Astrocyte of the spinal cord (primary cell): ENCODE measurements around the gene DMC1.

Experiments
- DNase-seq: peaks from one replicate; pipeline ENCODE4 v3.0.0; 2011; ENCODE audit warnings: low read depth, low spot score
- H3K4me3 ChIP-seq: 2 replicates; pipeline ENCODE4 v1.5.1; 2011; ENCODE audit warnings: low read depth, mild to moderate bottlenecking, low read length, moderate library complexity
- in situ Hi-C: cut with HindIII; loops from 2 replicates; pipeline ENCODE4 v1.10.0; 2017; ENCODE audit warnings: low sequenced_read_pairs
- TF ChIP-seq, protein P1 (sequence below): IDR thresholded peaks from 2 replicates; pipeline ENCODE4 v1.5.1; 2012; ENCODE audit warnings: low read depth, mild to moderate bottlenecking, low read length, inconsistent platforms

Gene DMC1

DNA sequence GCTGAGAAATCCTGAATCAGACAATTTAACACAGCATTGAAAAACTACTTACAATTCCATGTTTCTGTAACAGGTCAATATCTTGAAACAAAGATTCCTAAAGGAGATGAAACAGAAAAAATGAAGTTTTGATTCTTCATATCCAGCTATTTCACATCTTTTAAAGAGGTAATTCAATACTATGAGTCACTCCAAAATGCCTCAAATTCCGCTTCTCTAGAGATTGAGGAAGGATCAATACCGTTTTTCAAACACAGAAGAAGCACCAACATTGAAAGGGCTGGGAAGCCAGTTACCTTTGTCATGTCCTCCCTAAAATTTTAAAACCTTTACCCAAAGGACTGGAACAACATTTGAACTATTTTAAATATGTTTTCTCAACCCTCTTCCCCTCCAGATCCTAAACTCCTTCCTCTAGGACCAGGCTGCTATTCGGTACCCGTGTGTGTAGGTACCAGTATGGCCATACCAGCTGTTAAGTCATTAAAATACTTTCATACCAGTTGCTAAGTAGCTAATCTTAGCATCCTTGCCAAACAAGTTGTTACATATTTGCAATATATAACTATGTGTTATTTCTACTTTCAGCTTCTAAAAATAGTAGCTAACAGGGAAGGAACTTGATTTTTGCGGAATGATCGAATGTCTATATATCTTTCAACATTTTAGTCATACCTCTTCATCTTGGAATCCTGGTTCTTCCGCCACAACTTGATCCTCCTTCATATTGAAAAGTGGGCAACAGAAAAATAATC lies 2.3 kb downstream of the DMC1 start:
- TF ChIP-seq, protein P1, sequence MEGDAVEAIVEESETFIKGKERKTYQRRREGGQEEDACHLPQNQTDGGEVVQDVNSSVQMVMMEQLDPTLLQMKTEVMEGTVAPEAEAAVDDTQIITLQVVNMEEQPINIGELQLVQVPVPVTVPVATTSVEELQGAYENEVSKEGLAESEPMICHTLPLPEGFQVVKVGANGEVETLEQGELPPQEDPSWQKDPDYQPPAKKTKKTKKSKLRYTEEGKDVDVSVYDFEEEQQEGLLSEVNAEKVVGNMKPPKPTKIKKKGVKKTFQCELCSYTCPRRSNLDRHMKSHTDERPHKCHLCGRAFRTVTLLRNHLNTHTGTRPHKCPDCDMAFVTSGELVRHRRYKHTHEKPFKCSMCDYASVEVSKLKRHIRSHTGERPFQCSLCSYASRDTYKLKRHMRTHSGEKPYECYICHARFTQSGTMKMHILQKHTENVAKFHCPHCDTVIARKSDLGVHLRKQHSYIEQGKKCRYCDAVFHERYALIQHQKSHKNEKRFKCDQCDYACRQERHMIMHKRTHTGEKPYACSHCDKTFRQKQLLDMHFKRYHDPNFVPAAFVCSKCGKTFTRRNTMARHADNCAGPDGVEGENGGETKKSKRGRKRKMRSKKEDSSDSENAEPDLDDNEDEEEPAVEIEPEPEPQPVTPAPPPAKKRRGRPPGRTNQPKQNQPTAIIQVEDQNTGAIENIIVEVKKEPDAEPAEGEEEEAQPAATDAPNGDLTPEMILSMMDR = no peak
- H3K4me3 ChIP-seq = no peak overlapping the region
- in situ Hi-C loops = no loop called here
- no peak for DNase-seq

DNA sequence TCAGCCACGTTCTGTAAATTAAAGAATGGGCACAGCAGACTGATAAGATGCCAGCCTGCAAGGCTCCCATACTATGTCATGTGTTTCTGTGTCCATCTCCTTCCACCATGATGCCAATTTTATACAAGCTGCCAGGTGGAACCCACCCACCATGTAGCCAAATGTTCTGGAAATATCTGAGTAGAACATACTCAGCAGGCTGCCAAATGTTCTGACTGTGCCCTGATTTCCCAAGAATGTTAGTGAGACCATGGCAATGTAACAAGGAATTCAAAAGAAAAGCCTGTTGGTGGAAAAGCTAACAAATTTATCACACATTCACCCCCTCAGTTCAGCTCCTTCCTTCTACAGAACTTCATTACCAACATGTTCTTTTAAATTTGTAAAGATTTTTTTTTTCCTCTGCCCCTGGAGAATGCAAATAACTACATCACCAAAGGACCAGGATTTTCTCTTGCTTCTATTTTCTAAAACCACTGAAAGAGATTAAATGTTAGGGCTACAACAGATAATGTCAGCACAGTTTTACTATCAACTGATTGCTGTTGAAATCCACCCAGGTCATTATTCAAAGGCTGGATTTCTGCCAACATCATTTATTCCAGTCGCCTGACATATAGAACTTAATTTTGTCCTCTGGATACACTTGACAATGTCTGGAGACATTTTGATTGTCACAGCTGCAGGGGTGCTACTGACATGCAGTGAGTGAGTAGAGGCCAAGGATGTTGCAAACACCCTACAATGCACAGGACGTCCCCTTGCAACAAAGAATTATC lies 3.1 kb downstream of the DMC1 start:
- DNase-seq = no peak

DNA sequence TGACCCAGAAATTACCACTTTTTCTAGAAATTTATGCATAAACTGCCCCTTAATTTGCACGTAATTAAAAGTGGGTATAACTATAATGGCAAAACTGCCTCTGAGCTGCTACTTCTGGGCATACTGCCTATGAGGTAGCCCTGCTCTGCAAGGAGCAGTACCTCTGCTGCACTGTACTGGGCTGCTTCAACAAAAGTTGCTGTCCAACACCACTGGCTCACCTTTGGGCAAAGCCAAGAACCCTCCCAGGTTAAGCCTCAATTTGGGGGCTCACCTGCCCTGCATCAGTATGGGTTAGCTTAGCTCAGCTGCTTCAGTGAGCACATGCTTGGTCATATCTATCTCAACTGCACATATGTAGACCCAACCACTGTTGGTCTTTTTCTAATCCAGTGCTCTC lies 4.5 kb downstream of the DMC1 start:
- TF ChIP-seq, protein P1 = no peak
- no peak overlapping the region for H3K4me3 ChIP-seq
- in situ Hi-C loops = no loop called here
- no peak for DNase-seq

More for the DNA sequence above, 3.1 kb downstream of the DMC1 start:
- H3K4me3 ChIP-seq = no peak overlapping the region
- in situ Hi-C loops = no loop called here
- TF ChIP-seq, protein P1 = no peak

DNA sequence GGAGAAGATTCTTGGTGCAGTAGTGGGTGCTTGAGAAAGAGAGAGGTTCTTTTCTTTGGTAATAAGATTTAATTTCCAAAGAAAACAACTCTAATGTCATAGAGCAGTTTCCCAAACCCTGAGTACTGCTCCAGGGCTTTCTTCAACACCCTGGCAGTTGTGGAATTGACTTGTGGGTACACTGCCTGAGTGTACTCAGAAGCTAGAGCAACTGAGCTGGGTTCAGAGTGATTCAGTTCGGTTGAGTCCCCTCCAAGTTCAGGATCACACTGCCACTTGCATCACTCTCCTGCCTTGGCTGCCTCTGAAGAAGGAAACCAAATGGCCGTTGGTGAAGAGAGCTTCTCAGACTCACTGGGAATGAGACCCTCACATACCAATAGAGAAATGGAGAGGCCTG lies 5.3 kb downstream of the DMC1 start:
- no peak overlapping the region for H3K4me3 ChIP-seq
- TF ChIP-seq, protein P1 = no peak
- in situ Hi-C loops = no loop called here
- no peak for DNase-seq

DNA sequence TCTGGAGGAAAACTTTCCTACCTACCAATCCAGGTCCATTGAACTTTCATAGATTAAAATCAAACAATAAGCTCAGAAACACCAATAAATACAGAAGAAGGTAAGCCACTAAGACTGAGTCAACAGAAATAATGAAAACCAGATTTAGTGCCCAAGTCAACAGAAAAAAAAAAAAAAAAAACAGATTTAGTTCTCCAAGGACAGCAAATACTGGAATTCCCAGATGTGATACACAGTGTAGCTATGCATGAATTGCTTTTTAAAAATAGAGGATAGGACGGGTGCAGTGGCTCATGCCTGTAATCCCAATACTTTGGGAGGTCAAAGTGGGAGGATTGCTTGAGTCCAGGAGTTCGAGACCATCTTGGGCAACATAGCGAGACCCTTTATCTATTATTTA lies 15.7 kb downstream of the DMC1 start:
- in situ Hi-C loops = no loop called here
- DNase-seq = peak; percentile 49
- TF ChIP-seq, protein P1 = no peak
- H3K4me3 ChIP-seq = no peak overlapping the region

DNA sequence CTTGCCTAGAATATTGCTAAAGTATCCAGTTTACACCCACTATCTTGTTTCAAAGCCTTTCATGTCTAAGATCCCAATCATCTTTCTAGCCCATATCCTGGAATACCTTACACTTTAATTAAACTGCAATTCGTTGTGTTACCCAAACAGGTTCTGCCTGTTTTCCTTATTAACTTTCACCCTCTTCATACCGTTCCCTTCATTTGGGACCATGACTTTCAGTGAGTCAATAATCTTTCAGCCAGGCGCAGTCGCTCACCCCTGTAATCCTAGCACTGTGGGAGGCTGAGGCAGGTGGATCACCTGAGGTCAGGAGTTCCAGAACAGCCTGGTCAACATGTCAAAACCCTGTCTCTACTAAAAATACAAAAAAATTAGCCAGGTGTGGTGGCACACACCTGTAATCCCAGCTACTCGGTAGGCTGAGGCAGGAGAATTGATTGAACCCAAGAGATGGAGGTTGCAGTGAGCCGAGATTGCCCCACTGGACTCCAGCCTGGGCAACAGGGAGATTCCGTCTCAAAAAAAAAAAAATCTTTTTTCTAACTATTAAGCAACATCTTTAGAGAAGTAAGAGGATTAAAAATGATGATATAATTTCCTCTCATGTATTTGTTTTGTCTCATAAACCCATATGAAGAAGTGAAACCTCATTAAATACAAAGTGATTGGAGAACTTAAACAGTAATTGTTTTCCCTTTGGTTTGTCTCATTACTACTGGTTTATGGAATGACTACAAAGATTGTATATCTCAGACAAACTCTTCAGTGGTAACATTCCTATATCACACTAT lies 20.7 kb downstream of the DMC1 start:
- in situ Hi-C loops = no loop called here
- TF ChIP-seq, protein P1 = no peak
- DNase-seq = no peak
- H3K4me3 ChIP-seq = no peak overlapping the region
